ES-I3 (cell line): ENCODE results near the gene ABCB8.

Source experiments
- H3K36me3 ChIP-seq: 2 replicates; pipeline ENCODE4 v1.6.1; 2013; ENCODE audit warnings: mild to moderate bottlenecking, low read length, control low read depth, moderate library complexity; ENCODE audit not compliant: insufficient read depth
- H3K4me1 ChIP-seq: 2 replicates; pipeline ENCODE4 v1.6.1; 2013; ENCODE audit warnings: mild to moderate bottlenecking, control low read depth, low read length; ENCODE audit not compliant: insufficient read depth
- H3K9ac ChIP-seq: 2 replicates; pipeline ENCODE4 v1.6.1; 2013; ENCODE audit warnings: low read depth, mild to moderate bottlenecking, low read length, moderate library complexity
- H3K9me3 ChIP-seq: 2 replicates; pipeline ENCODE4 v1.6.1; 2013; ENCODE audit warnings: mild to moderate bottlenecking, low read length, moderate library complexity; ENCODE audit not compliant: control insufficient read depth, insufficient read depth

ABCB8 gene

GRCh38 chr7:150992833-150993302, 35.4 kb upstream of the ABCB8 start:
- peaks cover 9% of the 10 kb centered on the region; the same call in 1 of the 2 replicates for H3K4me1 ChIP-seq
- H3K36me3 ChIP-seq = no peaks in the 10 kb centered on the region
- 0 out of 2 replicates have a peak, but pooled peaks cover 4% of the 10 kb centered on the region for H3K9me3 ChIP-seq
- H3K9ac ChIP-seq = no peak overlapping the region

- Histone ChIP-seq H3K9me3 (0 out of 2 replicates have a peak, but pooled peaks cover 4% of the 10 kb centered on the region), H3K9ac (no peak overlapping the region), H3K4me1 (peaks cover 9% of the 10 kb centered on the region; the same call in 1 of the 2 replicates), H3K36me3 (no peaks in the 10 kb centered on the region)
Measured at GRCh38 chr7:150993511-150993910, 34.7 kb upstream of the ABCB8 start.

- H3K9me3 ChIP-seq = 0 out of 2 replicates have a peak, but pooled peaks cover 4% of the 10 kb centered on the region
- H3K9ac ChIP-seq = no peak overlapping the region
- H3K36me3 ChIP-seq = no peaks in the 10 kb centered on the region
- peaks cover 9% of the 10 kb centered on the region; the same call in 1 of the 2 replicates for H3K4me1 ChIP-seq
Measured at GRCh38 chr7:150994141-150994837, 34.0 kb upstream of the ABCB8 start.

- no peak overlapping the region for H3K9ac ChIP-seq
- H3K9me3 ChIP-seq = 0 out of 2 replicates have a peak, but pooled peaks cover 4% of the 10 kb centered on the region
- no peaks in the 10 kb centered on the region for H3K36me3 ChIP-seq
- peaks cover 9% of the 10 kb centered on the region; the same call in 1 of the 2 replicates for H3K4me1 ChIP-seq
Measured at GRCh38 chr7:150994838-150995510, 33.3 kb upstream of the ABCB8 start.

- peaks cover 9% of the 10 kb centered on the region; the same call in 1 of the 2 replicates for H3K4me1 ChIP-seq
- no peaks in the 10 kb centered on the region for H3K9me3 ChIP-seq
- H3K9ac ChIP-seq = peak overlapping the region; percentile 6; the same call in 1 of the 2 replicates
- no peaks in the 10 kb centered on the region for H3K36me3 ChIP-seq
Measured at GRCh38 chr7:150996376-150997074, 31.7 kb upstream of the ABCB8 start.

- Histone ChIP-seq H3K4me1 (peaks cover 9% of the 10 kb centered on the region; the same call in 1 of the 2 replicates), H3K9ac (peak overlapping the region; percentile 6; the same call in 1 of the 2 replicates), H3K36me3 (no peaks in the 10 kb centered on the region), H3K9me3 (no peaks in the 10 kb centered on the region)
Measured at GRCh38 chr7:150997075-150997511, 31.2 kb upstream of the ABCB8 start.

GRCh38 chr7:150997817-150998216, 30.4 kb upstream of the ABCB8 start:
- no peaks in the 10 kb centered on the region for H3K36me3 ChIP-seq
- no peaks in the 10 kb centered on the region for H3K9me3 ChIP-seq
- H3K9ac ChIP-seq = no peak overlapping the region
- peaks cover 9% of the 10 kb centered on the region; the same call in 1 of the 2 replicates for H3K4me1 ChIP-seq

- Histone ChIP-seq H3K4me1 (peaks cover 9% of the 10 kb centered on the region; the same call in 1 of the 2 replicates), H3K36me3 (no peaks in the 10 kb centered on the region), H3K9me3 (no peaks in the 10 kb centered on the region), H3K9ac (no peak overlapping the region)
Measured at GRCh38 chr7:150998341-150998740, 29.9 kb upstream of the ABCB8 start.

- Histone ChIP-seq H3K36me3 (no peaks in the 10 kb centered on the region), H3K9ac (no peak overlapping the region), H3K9me3 (no peaks in the 10 kb centered on the region), H3K4me1 (peaks cover 9% of the 10 kb centered on the region; the same call in 1 of the 2 replicates)
Measured at GRCh38 chr7:150999001-150999400, 29.2 kb upstream of the ABCB8 start.

GRCh38 chr7:150999497-151000230, 28.6 kb upstream of the ABCB8 start:
- H3K36me3 ChIP-seq = no peaks in the 10 kb centered on the region
- no peak overlapping the region for H3K9ac ChIP-seq
- H3K4me1 ChIP-seq = peaks cover 4% of the 10 kb centered on the region; the same call in 1 of the 2 replicates
- no peaks in the 10 kb centered on the region for H3K9me3 ChIP-seq

GRCh38 chr7:151000897-151001495, 27.3 kb upstream of the ABCB8 start:
- H3K9me3 ChIP-seq = no peaks in the 10 kb centered on the region
- no peaks in the 10 kb centered on the region for H3K4me1 ChIP-seq
- H3K36me3 ChIP-seq = no peaks in the 10 kb centered on the region
- no peak overlapping the region for H3K9ac ChIP-seq

- H3K9ac ChIP-seq = no peak overlapping the region
- no peaks in the 10 kb centered on the region for H3K4me1 ChIP-seq
Measured at GRCh38 chr7:151001546-151001945, 26.7 kb upstream of the ABCB8 start.

GRCh38 chr7:151003572-151003971, 24.7 kb upstream of the ABCB8 start:
- H3K9me3 ChIP-seq = no peaks in the 10 kb centered on the region
- no peak overlapping the region for H3K9ac ChIP-seq
- H3K36me3 ChIP-seq = no peaks in the 10 kb centered on the region
- peaks cover 12% of the 10 kb centered on the region; the same call in 1 of the 2 replicates for H3K4me1 ChIP-seq

More at GRCh38 chr7:151001546-151001945, 26.7 kb upstream of the ABCB8 start:
- Histone ChIP-seq H3K9me3 (no peaks in the 10 kb centered on the region), H3K36me3 (no peaks in the 10 kb centered on the region)
